Measurements from ENCODE around the gene C4orf51.

Gene C4orf51

GRCh38 chr4:145775406-145775805, 95.5 kb downstream of the C4orf51 start:
- DNase-seq (ENCODE audit: extremely low read depth, insufficient read length) = no peak
- Histone ChIP-seq H3K36me3 (ENCODE audit: control insufficient read depth, insufficient read depth, low read length) (peaks cover 9% of the 10 kb centered on the region), H3K27me3 (replicated peaks; ENCODE audit: control insufficient read depth, insufficient read depth, low read length) (no peaks in the 10 kb centered on the region), H3K4me3 (replicated peaks; ENCODE audit: low read depth, low read length) (no peak overlapping the region)
- no peak for TF ChIP-seq CTCF (IDR thresholded peaks at IDR 0.05; ENCODE audit: insufficient read depth, low read length, poor library complexity, severe bottlenecking)

- no peak for TF ChIP-seq CTCF (IDR thresholded peaks at IDR 0.05; ENCODE audit: insufficient read depth, low read length, poor library complexity, severe bottlenecking)
- Histone ChIP-seq H3K36me3 (ENCODE audit: control insufficient read depth, insufficient read depth, low read length) (peaks cover 9% of the 10 kb centered on the region), H3K4me3 (replicated peaks; ENCODE audit: low read depth, low read length) (no peak overlapping the region), H3K27me3 (replicated peaks; ENCODE audit: control insufficient read depth, insufficient read depth, low read length) (no peaks in the 10 kb centered on the region)
- DNase-seq (ENCODE audit: extremely low read depth, insufficient read length) = no peak
These were observed 96.3 kb downstream of the C4orf51 start for GRCh38 chr4:145776208-145776607.

- DNase-seq (ENCODE audit: extremely low read depth, insufficient read length) = no peak
- peaks cover 8% of the 10 kb centered on the region for H3K36me3 ChIP-seq (ENCODE audit: control insufficient read depth, insufficient read depth, low read length)
- no peak for TF ChIP-seq CTCF (IDR thresholded peaks at IDR 0.05; ENCODE audit: insufficient read depth, low read length, poor library complexity, severe bottlenecking)
These were observed 99.4 kb downstream of the C4orf51 start for GRCh38 chr4:145779319-145779801.

GRCh38 chr4:145781351-145781750, 101.4 kb downstream of the C4orf51 start:
- Histone ChIP-seq H3K36me3 (ENCODE audit: control insufficient read depth, insufficient read depth, low read length) (peaks cover 4% of the 10 kb centered on the region), H3K27me3 (replicated peaks; ENCODE audit: control insufficient read depth, insufficient read depth, low read length) (no peaks in the 10 kb centered on the region), H3K4me3 (replicated peaks; ENCODE audit: low read depth, low read length) (no peak overlapping the region)
- no peak for TF ChIP-seq CTCF (IDR thresholded peaks at IDR 0.05; ENCODE audit: insufficient read depth, low read length, poor library complexity, severe bottlenecking)
- no peak for DNase-seq (ENCODE audit: extremely low read depth, insufficient read length)

More at GRCh38 chr4:145779319-145779801, 99.4 kb downstream of the C4orf51 start:
- Histone ChIP-seq H3K27me3 (replicated peaks; ENCODE audit: control insufficient read depth, insufficient read depth, low read length) (no peaks in the 10 kb centered on the region), H3K4me3 (replicated peaks; ENCODE audit: low read depth, low read length) (no peak overlapping the region)

All from GM06990 (cell line).